HG03135 (cell line): ENCODE measurements around the gene CFAP20DC.
"Not testable (repeated sequence)": the region's sequence is repeated elsewhere in the genome, so short reads cannot be mapped to it uniquely, and the experiment has no call there.

ENCODE experiments used
- ATAC-seq: cut with Tn5 transposase; IDR thresholded peaks from one replicate; pipeline ENCODE4 v1.9.1; 2021; ENCODE audit warnings: mild to moderate bottlenecking, moderate library complexity; ENCODE audit not compliant: unreplicated experiment

CFAP20DC gene

DNA sequence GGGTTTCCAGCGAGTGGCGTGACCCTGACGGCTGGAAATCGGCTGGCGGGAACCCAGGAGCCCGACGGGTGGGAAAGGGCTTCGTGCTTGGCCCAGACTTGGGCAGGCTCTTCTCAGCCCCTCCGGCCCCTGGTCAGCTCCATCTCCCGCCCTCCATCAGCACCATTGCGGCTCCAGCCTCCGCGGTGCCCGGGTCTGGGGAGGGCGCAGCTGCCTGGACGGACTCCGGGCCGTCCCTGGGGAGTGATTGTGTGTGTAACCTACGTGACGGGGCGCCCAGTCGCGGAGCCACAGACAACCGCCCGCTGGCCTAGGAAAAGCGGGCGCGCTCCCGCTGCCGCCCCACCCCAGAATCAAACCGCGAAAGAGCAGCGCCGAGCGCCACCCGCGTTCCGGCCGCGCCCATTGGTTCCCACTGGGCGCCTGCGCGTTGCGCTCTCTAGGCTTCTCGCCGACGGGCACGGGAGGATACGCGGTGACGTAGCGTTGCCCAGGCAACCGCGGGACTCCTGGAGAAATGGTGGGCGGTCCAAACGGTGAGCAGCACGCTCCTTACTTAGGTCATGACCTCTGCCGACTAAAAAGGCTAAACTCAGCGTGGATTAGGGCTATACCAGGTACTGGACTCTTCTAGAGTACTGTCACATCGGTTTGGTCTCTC is at the start of gene CFAP20DC:
CFAP20DC (minus strand) TSS at position 355 of the 661 bp plus-strand sequence. CDS start 394 bp downstream, outside the sequence.
- peak; percentile 98 for ATAC-seq

DNA sequence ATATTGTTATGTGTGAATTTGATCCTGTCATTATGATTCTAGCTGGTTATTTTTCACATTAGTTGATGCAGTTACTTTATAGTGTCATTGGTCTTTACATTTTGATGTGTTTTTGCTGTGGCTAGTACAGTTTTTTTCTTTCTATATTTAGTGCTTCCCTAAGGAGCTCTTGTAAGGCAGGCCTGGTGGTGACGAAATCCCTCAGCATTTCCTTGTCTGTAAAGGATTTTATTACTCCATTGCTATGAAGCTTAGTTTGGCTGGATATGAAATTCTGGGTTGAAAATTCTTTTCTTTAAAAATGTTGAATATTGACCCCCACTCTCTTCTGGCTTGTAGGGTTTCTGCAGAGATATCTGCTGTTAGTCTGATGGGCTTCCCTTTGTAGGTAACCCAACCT is 48.7 kb upstream of the CFAP20DC start:
- not testable (repeated sequence) for ATAC-seq

DNA sequence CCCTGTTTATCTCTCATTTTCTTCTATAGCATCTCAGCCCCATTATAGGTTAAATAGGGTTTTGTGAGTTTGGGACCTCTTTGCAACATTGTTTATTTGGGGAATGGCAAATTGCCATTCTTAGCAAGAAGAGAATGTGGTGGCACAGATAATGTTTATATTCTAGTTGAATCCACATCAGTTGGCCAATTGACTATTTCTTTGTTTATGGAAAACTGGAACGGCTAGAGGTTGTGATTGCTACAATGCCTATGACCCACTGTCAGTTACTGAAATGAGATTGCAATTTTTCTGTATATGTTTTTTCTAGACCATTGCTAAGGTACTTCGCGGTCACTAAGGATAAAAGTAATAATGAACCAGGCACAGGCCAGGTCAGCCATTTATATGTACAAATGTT is 44.6 kb upstream of the CFAP20DC start:
- no peak for ATAC-seq

DNA sequence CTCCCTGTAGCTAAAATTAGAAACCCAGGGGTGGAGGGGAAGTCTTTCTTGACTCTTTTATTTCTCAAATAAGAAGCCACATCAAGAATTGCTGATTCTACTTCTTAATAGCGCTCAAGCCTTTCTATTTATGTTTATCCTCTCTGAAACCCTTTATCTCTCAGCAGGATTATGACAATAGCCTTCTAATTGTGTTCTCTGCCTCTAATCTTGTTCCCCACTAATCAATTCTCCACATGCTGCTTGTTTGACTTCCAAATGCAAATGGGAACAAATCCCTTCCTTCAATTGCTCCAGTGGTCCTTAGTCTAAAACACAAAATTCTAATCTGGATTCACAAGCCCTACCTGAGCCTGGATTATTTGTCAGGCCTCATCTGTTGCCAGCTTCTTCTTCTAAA is 43.7 kb upstream of the CFAP20DC start:
- no peak for ATAC-seq

DNA sequence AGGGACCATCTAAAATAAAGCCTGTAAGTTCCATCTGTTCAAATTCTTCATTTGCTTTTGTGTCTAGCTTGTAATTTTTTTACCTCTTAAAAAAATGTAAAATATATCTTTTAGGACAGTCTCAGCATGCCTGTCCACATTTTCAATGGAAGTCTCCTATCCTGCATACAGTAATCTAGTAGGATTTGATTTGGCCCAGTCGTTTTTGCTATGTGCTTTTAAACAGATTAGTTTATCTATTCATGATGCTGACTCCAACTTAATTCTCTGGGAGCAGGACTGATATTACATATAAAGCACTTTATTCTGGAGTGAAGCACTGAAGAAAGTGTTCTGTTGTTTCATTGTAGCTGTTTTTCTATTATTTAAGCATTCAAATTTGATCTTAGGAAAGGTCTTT is 38.9 kb upstream of the CFAP20DC start:
- ATAC-seq, result no peak

DNA sequence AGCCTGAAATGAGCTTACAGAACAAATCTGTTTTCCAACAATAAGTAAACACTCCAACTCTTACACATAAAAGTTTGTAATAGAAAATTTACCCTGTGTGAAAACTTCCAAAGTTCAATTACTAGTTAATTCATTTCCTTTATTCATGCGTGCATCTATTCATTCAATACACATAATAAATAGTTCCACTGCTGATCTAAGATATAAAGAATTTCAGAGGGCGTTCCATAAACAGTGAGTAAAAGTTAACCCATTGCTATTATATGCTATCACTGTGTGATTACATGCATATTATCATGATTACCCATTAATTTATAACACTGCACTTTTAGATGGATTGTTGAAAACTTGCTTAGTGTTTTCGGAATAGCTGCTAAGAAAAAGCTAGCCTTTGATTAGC is 36.2 kb upstream of the CFAP20DC start:
- ATAC-seq, result no peak

DNA sequence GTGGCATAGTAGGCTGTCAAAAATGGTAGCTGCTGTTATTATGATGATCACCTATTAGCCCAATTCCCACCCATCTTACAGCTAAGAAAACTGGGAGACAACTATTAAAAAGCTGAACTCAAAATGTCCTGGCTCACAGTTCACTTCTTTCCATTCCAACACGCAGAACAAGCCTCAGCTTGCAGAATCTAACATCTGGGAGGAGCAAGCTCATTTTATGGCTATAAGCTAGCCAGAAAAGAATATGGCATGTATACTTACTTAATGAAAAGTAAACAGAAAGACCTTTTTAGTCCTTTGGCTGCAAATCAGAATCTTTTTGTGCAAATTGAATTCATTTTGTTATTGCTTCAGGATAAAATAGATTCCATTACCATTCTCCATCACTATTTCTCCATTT is 34.8 kb upstream of the CFAP20DC start:
- no peak for ATAC-seq

DNA sequence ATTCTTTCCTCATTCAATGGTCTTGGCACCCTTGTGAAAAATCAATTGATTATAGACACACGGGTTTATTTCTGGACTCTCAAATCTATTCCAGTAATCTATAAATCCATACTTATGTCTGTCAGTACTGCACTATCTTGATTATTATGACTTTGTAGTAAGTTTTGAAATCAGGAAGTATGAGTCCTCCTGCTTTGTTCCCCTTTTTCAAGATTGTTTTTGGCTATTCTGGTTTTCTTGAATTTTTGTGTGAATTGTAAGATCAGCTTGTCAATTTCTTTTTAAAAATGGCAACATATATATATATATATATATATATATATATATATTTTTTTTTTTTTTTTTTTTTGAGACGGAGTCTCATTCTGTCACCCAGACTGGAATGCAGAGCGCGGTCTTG is 32.3 kb upstream of the CFAP20DC start:
- ATAC-seq, result no peak

DNA sequence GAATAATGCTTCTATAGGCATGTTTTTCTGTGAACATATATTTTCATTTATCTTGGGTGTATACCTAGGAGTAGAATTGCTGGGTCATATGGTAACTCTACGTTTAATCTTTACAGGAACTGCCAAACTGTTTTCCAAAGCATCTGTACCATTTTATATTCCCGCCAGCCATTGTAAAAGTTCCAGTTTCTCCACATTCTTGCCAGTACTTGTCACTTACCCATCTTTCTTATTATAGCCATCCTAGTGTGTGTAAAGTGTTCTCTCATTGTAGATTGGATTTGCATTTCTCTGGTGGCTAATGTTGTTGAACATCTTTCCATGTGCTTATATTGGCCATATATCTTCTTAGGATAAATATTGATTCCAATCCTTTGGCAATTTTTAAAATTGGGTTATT is 31.2 kb upstream of the CFAP20DC start:
- ATAC-seq, result no peak

DNA sequence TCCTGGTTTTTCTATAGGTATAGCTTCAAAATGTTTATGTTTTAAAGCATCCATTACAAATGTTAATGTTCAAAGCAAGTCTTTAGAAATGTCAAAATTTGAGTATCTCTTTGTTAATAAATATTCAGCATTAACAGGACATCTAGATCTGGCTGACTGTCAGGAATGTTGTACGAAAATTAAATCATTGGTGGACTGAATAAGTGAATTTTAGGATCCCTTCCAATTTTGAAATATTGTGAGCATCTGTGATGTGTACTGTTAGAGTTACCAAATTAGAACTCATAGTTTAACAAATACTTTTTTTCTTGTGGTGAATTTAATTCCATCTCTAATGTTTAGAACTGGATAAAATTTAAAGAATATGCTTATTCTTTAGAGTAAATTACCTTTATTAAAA is 30.1 kb upstream of the CFAP20DC start:
- no peak for ATAC-seq

DNA sequence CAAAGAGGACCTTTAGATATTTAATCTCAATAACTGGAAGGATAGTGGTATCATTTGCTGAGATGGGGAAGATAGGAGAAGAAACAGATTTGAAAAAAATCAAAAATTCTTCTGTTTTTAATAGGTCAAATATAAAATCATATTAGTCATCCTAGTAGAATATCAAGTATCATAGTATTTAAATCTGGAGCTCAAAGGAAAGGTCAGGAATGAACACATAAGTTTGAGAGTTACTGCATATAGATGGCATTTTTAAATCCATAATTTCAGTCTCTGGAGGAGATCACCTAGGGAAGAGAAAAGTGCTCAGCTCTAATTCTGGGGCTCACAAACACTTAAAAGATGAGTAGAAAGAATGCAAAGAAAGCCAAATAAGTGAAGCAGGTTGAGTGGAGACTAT is 24.9 kb upstream of the CFAP20DC start:
- no peak for ATAC-seq

DNA sequence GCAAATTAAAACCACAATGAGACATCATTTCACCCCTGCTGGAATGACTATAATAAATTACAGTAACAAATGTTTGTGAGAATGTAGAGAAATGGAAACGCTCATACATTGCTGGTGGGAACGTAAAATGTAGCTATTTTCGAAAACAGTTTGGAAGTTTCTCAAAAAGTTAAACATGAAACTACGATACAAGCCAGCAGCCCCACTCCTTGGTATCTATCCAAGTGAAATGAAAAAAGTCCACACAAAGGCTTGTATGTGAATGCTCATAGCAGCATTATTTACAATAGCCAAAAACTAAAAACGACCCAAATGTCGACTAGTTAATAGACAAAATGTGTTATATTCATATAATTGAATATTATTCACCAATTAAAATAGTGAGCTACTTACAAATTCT is 22.9 kb upstream of the CFAP20DC start:
- ATAC-seq, result no peak

DNA sequence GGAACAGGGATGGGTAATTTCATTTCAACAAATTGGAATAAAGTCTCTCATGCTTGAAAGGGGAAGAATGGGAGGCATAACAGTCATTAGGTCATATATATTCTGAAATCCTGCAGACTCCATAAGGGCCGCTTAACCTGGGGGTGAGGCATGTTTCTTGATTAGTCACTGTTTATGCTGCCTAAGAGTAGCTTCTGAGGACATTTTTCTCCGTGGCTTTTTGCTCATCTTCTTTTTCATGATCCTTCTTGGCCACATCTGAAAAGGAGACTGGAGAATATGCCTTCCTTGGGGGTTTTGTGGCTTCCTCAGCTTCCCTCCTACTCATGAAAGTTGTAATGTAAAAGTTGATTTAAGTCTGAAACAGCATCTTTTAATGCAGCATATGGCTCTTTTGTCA is 20.0 kb upstream of the CFAP20DC start:
- ATAC-seq, result no peak

DNA sequence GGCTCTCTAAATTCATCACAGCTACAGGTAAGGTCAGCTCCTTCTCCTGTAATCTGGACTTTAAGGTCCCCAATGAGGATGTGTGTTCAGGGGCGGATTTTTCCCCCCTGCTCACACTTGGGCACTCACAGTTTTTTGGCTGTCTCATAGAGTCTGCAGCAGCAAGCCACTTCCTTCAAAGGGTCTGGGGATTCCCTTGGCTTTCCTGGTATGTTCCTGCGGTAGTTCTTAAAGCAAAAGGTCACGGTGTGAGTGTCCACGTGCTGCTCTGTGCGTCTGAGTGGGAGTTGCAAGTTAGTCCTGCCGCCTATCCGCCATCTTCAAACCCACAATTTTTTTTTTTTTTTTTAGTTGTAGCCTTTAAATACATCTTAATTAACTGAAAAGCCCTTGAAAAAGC is 15.4 kb upstream of the CFAP20DC start:
- ATAC-seq, result no peak

DNA sequence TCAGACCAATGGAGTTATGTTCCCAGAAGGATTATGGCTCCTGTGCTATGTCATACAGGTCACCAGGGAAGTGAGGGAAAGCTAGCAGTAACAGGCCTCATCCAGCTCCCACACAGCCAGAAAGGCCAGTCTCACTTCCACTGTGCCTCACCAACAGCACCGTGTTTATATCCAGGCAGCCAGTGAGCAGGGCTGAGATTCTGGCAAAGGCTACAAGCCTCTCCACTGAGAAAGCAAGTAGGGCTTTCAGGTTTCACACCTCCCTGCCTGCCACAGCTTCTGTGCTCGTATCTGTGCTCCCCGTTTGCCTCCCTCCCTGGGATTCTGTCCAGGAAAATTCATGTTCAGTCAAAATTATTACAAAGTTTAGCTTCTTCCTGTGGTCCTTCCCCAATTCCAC is 14.9 kb upstream of the CFAP20DC start:
- no peak for ATAC-seq

DNA sequence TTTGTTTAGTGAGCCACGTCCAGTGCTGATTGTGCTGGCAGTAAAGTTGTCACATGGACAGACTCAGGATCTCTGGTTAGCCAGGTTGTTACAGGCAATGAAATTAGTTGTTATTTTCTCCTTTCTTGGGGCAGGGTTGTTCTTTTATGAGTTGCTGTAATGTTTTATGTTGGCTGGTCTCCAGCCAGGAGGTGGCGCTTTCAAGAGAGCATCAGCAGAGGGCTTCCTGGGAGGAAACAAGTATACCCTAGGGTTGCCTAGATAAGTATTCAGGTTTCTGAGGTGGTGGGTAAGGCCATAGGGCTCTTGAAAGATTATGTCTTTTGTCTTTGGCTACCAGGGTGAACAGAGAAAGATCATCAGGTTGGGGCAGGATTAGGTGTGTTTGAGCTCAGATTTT is 14.5 kb upstream of the CFAP20DC start:
- ATAC-seq, result no peak

DNA sequence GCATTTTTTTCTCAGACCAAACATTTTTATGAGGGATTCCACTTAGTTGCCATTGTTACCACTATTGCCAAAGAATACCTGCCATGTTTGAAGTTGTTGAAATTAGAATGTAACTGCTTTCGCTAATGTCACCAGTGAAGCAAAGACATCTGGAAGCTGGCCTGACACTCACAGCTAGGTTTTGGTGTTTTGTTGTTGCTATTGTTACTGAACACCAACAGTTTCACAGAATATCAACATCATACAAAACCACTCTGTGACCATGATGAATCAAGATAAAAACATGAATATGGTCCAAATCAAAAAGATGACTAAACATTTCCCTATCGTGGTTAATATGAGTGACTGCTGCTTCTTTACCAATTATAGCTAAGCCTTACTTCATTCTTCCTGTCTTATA is 6.9 kb upstream of the CFAP20DC start:
- no peak for ATAC-seq

DNA sequence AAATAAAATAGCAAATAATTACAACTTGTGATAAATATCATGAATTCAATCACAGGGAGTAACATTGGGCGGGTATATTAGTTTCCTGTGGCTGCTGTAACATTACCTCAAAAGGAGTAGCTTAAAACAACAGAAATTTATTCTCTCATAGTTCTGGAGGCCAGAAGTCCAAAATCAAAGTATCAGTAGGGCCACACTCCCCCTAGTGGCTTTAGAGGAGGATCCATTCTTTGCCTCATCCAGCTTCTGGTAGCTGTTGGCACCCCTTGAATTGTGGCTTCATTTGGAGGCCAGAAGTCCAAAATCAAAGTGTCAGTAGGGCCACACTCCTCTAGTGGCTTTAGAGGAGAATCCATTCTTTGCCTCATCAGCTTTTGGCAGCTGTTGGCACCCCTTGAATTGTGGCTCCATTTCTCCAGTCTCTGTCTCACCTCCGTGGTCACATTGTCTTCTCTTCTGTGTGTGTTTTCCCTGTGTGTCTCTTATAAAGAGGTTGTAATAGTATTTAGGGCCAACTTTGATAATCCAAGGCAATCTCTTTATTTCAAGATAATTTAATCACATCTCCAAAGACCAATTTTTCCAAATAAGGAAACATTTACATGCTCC is 3.1 kb upstream of the CFAP20DC start:
- ATAC-seq, result no peak

DNA sequence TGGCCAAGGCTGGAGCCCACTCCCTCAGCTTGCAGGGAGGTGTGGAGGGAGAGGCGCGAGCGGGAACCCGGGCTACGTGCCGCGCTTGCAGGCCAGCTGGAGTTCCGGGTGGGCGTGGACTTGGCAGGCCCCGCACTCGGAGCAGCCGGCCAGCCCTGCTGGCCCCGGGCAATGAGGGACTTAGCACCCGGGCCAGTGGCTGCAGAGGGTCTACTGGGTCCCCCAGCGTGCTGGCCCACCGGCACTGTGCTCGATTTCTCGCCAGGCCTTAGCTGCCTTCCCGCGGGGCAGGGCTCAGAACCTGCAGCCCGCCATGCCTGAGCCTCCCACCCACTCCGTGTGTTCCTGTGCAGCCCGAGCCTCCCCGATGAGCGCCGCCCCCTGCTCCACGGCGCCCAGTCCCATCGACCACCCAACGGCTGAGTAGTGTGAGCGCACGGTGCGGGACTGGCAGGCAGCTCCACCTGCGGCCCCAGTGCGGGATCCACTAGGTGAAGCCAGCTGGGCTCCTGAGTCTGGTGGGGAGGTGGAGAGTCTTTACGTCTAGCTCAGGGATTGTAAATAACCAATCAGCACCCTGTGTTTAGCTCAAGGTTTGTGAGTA is 1.1 kb upstream of the CFAP20DC start:
- not testable (repeated sequence) for ATAC-seq

DNA sequence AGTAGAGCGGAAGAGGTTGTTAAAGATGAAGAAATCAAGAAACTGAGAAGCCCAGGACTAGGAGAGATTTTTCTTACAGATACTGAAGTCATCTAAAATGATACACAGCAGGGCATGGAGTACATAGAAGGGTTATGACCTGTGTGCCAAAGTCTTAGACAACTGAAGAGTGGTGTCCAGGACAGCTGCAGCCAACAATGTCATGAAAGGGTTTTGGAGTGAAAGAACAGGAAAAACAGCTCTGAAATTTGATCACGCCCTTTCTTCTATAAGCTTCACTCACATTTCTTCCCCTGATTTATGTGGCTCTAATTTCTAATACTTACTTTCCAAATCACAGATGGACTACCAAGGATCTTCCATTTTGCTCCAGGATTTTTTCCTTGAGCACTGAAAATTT is 3.0 kb downstream of the CFAP20DC start:
- ATAC-seq, result no peak

DNA sequence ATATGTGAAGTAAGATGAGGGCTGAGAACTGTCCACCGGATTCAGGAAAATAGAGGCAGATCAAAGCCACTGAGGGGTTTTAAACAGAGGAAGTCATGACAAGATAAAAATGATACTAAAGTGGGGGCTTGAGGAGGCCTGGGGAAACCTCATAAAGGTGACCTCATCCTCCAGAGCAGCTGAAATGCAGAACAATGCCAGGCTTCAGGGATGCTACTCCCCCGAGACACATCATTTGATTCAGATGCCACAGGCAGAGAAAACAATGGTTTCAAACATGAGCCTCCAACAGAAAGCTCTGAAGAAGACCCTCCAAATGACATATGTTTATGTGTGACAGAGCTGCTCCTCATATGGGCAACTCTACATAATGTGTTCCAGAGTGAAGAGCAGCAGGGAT is 6.4 kb downstream of the CFAP20DC start:
- ATAC-seq, result no peak

DNA sequence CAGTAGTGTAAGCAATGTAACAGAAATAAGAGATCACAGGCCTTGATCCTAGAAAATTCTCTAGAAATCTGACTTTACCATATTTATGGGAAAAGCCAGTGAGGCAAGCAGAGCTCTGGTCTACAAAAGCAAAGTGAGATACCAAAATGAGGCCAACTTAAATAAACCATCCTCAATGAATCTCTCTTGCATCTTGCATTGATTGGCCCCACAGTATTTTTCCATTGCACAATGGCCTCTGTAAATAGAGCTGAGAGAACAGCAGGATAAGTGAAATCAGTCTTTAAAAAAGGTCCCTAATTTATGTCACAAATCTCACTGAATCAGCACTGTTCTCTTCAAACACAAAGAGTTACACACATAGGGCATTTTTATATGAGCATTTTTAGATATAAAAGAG is 8.9 kb downstream of the CFAP20DC start:
- no peak for ATAC-seq

DNA sequence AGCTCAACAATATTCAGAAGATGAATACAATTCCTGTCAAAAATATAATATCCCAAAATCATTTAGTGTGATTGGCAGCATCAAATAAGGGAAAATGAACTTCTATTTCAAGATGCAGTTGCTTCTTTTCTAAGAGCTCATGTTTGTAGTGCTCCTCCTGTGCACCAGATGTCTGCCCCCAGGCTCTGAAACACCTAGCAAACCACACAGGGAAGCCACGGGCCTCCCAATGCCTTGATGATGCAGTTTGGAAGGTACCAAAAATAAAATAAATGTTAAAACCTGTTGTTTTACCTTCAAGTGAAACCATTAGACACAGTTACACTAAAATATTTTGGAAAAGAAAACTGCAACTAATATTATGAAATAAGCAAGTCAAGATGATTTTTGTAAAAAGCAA is 22.2 kb downstream of the CFAP20DC start:
- ATAC-seq, result no peak
